ENCODE data around the gene TRIM28. TPM values are rescaled to one million over a fixed set of nuclear protein-coding genes. Genes with fewer than 3 reads are reported as not detected.

TRIM28 gene
- total RNA-seq, 1 donor from 2014 or later: 274 TPM

GRCh38 chr19:58544591-58545285 is 874 bp downstream of the TRIM28 start:
- H3K27me3 ChIP-seq: no peaks in the 10 kb centered on the region
- intact Hi-C loops (cut with DNase I): no loop called here
- peak overlapping the region; percentile 96 for H3K27ac ChIP-seq
- peak in 1 of 2 donors; percentile 86 for DNase-seq (ENCODE audit: extremely low spot score in 2 of 2)
- TF ChIP-seq, protein P1, sequence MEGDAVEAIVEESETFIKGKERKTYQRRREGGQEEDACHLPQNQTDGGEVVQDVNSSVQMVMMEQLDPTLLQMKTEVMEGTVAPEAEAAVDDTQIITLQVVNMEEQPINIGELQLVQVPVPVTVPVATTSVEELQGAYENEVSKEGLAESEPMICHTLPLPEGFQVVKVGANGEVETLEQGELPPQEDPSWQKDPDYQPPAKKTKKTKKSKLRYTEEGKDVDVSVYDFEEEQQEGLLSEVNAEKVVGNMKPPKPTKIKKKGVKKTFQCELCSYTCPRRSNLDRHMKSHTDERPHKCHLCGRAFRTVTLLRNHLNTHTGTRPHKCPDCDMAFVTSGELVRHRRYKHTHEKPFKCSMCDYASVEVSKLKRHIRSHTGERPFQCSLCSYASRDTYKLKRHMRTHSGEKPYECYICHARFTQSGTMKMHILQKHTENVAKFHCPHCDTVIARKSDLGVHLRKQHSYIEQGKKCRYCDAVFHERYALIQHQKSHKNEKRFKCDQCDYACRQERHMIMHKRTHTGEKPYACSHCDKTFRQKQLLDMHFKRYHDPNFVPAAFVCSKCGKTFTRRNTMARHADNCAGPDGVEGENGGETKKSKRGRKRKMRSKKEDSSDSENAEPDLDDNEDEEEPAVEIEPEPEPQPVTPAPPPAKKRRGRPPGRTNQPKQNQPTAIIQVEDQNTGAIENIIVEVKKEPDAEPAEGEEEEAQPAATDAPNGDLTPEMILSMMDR (IDR thresholded peaks at IDR 0.05): no peak
- TF ChIP-seq POLR2AphosphoS5 (IDR thresholded peaks at IDR 0.05; ENCODE audit: insufficient read depth in 1 of 2, low read depth in 1 of 2) (no peak), POLR2A (IDR thresholded peaks at IDR 0.05) (no peak)
- H3K4me1 ChIP-seq: peaks cover 34% of the 10 kb centered on the region
- H3K36me3 ChIP-seq: peaks cover 0 to 33% of the 10 kb centered on the region in 2 donors
- peak overlapping the region; percentile 94 to 99 for H3K4me3 ChIP-seq
- no peaks in the 10 kb centered on the region for H3K9me3 ChIP-seq

DNA sequence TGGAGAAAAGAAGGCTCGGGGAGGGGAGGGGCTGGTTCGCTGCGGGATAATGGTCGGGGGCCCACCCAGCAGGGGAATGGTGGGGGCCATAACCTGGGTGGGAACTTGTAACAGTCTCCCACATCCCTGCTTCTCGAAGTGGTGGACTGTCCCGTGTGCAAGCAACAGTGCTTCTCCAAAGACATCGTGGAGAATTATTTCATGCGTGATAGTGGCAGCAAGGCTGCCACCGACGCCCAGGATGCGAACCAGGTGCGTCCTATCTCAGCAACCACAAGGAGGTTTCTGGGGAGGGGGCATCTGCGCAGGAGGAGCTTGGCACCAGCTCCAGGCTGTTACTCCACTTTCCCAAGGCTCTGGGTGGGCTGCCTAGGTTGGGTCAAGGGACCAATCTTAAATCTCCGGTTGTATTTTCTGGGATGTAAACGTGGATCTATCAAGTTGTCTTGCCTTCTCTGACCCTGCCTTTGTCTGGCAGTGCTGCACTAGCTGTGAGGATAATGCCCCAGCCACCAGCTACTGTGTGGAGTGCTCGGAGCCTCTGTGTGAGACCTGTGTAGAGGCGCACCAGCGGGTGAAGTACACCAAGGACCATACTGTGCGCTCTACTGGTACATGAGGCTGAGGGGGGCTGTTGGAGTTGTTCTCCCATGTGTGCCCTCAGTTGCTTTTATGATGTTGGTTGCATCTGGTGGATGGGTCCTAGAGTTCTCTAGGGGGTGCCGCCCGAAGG is 1.6 kb downstream of the TRIM28 start:
- peaks cover 0 to 41% of the 10 kb centered on the region in 2 donors for H3K36me3 ChIP-seq
- peaks cover 34% of the 10 kb centered on the region for H3K4me1 ChIP-seq
- H3K4me3 ChIP-seq: peak overlapping the region; percentile 94 to 99
- DNase-seq (ENCODE audit: extremely low spot score in 2 of 2): peak in 1 of 2 donors; percentile 85
- H3K27me3 ChIP-seq: no peaks in the 10 kb centered on the region
- TF ChIP-seq POLR2AphosphoS5 (IDR thresholded peaks at IDR 0.05; ENCODE audit: insufficient read depth in 1 of 2, low read depth in 1 of 2): no peak
- TF ChIP-seq POLR2A (IDR thresholded peaks at IDR 0.05): no peak
- TF ChIP-seq, protein P1 (IDR thresholded peaks at IDR 0.05): no peak
- H3K27ac ChIP-seq: peak overlapping the region; percentile 96
- H3K9me3 ChIP-seq: no peaks in the 10 kb centered on the region
- intact Hi-C loops (cut with DNase I): no loop called here

DNA sequence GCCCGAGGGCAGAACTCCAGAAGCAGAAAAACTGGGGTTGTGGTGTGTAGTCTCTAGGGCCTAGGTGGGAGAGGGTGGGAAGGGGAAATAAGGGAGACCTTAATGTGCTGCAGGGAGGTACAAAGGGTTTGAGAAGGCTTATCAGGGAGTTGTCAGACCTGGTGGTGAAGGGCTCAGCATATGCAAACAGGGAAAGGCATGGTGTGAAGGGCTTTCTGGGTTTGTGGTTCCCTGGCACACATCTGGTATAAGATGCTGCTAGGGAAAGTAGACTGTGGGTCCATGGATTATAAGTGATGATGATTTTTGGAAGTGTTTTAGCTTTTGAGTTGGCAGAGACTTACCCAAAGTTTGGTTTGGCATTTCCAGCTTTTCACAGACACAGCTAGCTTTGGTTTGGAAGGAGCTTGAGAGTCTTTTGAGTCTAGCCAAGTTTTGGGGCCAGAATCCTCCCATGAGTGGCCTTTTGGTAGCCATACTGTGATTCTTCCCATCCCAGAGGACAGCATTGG is 2.2 kb downstream of the TRIM28 start:
- H3K27ac ChIP-seq: peak overlapping the region; percentile 96
- H3K4me3 ChIP-seq: peak overlapping the region; percentile 94 to 99
- no peaks in the 10 kb centered on the region for H3K9me3 ChIP-seq
- intact Hi-C loops (cut with DNase I): no loop called here
- H3K27me3 ChIP-seq: no peaks in the 10 kb centered on the region
- H3K4me1 ChIP-seq: peaks cover 34% of the 10 kb centered on the region
- peaks cover 0 to 47% of the 10 kb centered on the region in 2 donors for H3K36me3 ChIP-seq
- DNase-seq (ENCODE audit: extremely low spot score in 2 of 2): no peak
- no peak for TF ChIP-seq POLR2AphosphoS5 (IDR thresholded peaks at IDR 0.05; ENCODE audit: insufficient read depth in 1 of 2, low read depth in 1 of 2)
- TF ChIP-seq POLR2A (IDR thresholded peaks at IDR 0.05): no peak
- TF ChIP-seq, protein P1 (IDR thresholded peaks at IDR 0.05): no peak

- no peak for DNase-seq (ENCODE audit: extremely low spot score in 2 of 2)
- no peaks in the 10 kb centered on the region for H3K9me3 ChIP-seq
- TF ChIP-seq, protein P1 (IDR thresholded peaks at IDR 0.05): no peak
- TF ChIP-seq POLR2AphosphoS5 (IDR thresholded peaks at IDR 0.05; ENCODE audit: insufficient read depth in 1 of 2, low read depth in 1 of 2): no peak
- no peak for TF ChIP-seq POLR2A (IDR thresholded peaks at IDR 0.05)
- H3K27me3 ChIP-seq: no peaks in the 10 kb centered on the region
- H3K4me3 ChIP-seq: no peak overlapping the region
- no peak overlapping the region for H3K27ac ChIP-seq
- H3K36me3 ChIP-seq: peaks cover 0 to 60% of the 10 kb centered on the region in 2 donors
- H3K4me1 ChIP-seq: peaks cover 34% of the 10 kb centered on the region
- intact Hi-C loops (cut with DNase I): no loop called here
Measured at GRCh38 chr19:58547323-58548312, 3.8 kb downstream of the TRIM28 start.
